ENCODE data around the gene GPR25. TPM values are rescaled to one million over a fixed set of nuclear protein-coding genes. Genes with fewer than 3 reads are reported as not detected.

Gene GPR25
- total RNA-seq, 1 experiment from 2014 or later = not detected

GRCh38 chr1:200890818-200891773, 18.3 kb downstream of the GPR25 start (continued):
- TF ChIP-seq ZNF532 (CRISPR knock-in tag; IDR thresholded peaks at IDR 0.05; ENCODE audit: borderline replicate concordance) (no peak), ATF1 (CRISPR knock-in tag; IDR thresholded peaks at IDR 0.05) (no peak), NFE2L1 (CRISPR knock-in tag; IDR thresholded peaks at IDR 0.05) (no peak), HMGA2 (CRISPR knock-in tag; IDR thresholded peaks at IDR 0.05) (no peak), RELA (CRISPR knock-in tag; IDR thresholded peaks at IDR 0.05; ENCODE audit: borderline replicate concordance) (no peak), FOXK1 (CRISPR knock-in tag; IDR thresholded peaks at IDR 0.05) (no peak), GRHL2 (CRISPR knock-in tag; IDR thresholded peaks at IDR 0.05; ENCODE audit: insufficient replicate concordance, severe bottlenecking) (no peak), TEAD1 (CRISPR knock-in tag; IDR thresholded peaks at IDR 0.05) (no peak), CREB1 (CRISPR knock-in tag; IDR thresholded peaks at IDR 0.05) (no peak), ZNF121 (CRISPR knock-in tag; IDR thresholded peaks at IDR 0.05) (no peak), E2F5 (CRISPR knock-in tag; IDR thresholded peaks at IDR 0.05) (peak; percentile 89; the same call in 1 of the 2 replicates), ZNF281 (CRISPR knock-in tag; IDR thresholded peaks at IDR 0.05) (no peak), OVOL2 (CRISPR knock-in tag; IDR thresholded peaks at IDR 0.05; ENCODE audit: borderline replicate concordance) (no peak), STAT6 (CRISPR knock-in tag; conservative IDR thresholded peaks at IDR 0.05; ENCODE audit: low read depth) (no peak), ARID4B (CRISPR knock-in tag; IDR thresholded peaks at IDR 0.05; ENCODE audit: borderline replicate concordance) (no peak), USF2 (CRISPR knock-in tag; IDR thresholded peaks at IDR 0.05) (0 out of 2 replicates have a peak, but pooled peaks have one; percentile 11)

Measured in WTC11 (cell line).